H1 (cell line): Measurements from ENCODE around the gene DTX2. TPM values are rescaled to one million over a fixed set of nuclear protein-coding genes. Genes with fewer than 3 reads are reported as not detected.
"Not testable (repeated sequence)": the region's sequence is repeated elsewhere in the genome, so short reads cannot be mapped to it uniquely, and the experiment has no call there.

ENCODE experiments used
- CTCF ChIA-PET: fragments of 300-600 bp; sonication (Branson Sonifier 250); formaldehyde crosslinking; loops from one replicate; lab custom pipeline; 2021; ENCODE audit not compliant: partially characterized antibody; lab: Charles Lee
- POLR2A ChIA-PET: fragments of 300-600 bp; sonication (Branson Sonifier 250); formaldehyde crosslinking; loops from one replicate; lab custom pipeline; 2021; ENCODE audit warnings: inconsistent platforms; ENCODE audit not compliant: partially characterized antibody; lab: Charles Lee
- DNase-seq, 2 experiments: peaks; one replicate each; pipeline versions ENCODE4 v3.0.0 to v3.0.0-alpha.2; 2010 to 2022; ENCODE audit warnings: low spot score in 2 of 2, low read depth in 1 of 2, mixed read lengths in 1 of 2
- FAIRE-seq: peaks from 2 replicates; lab custom pipeline; 2011; peaks lifted over from hg19 to GRCh38; lab: Jason Lieb, UNC
- H2AFZ ChIP-seq: 2 replicates; pipeline ENCODE4 v1.8.1; 2012; ENCODE audit warnings: low read length, inconsistent platforms
- H2AK5ac ChIP-seq: 2 replicates; pipeline ENCODE4 v1.6.1; 2013; ENCODE audit warnings: low read depth, low read length
- H2BK120ac ChIP-seq: replicated peaks from 2 replicates; pipeline ENCODE3; 2013; ENCODE audit warnings: low read depth, low read length, inconsistent platforms
- H2BK12ac ChIP-seq: 2 replicates; pipeline ENCODE4 v1.6.1; 2013; ENCODE audit warnings: low read depth, low read length
- H2BK15ac ChIP-seq: 2 replicates; pipeline ENCODE4 v1.6.1; 2013; ENCODE audit warnings: low read length
- H2BK20ac ChIP-seq: 2 replicates; pipeline ENCODE4 v1.6.1; 2013; ENCODE audit warnings: low read length
- H2BK5ac ChIP-seq: 2 replicates; pipeline ENCODE4 v1.6.1; 2013; ENCODE audit warnings: low read depth, low read length
- H3K14ac ChIP-seq: 2 replicates; pipeline ENCODE4 v1.6.1; 2013; ENCODE audit warnings: inconsistent platforms; ENCODE audit not compliant: insufficient read length
- H3K18ac ChIP-seq: 2 replicates; pipeline ENCODE4 v1.6.1; 2013; ENCODE audit warnings: low read length; ENCODE audit errors: extremely low read depth
- H3K23ac ChIP-seq: 2 replicates; pipeline ENCODE4 v1.6.1; 2013; ENCODE audit warnings: inconsistent platforms; ENCODE audit not compliant: insufficient read length
- H3K23me2 ChIP-seq: 2 replicates; pipeline ENCODE4 v1.6.1; 2013; ENCODE audit warnings: low read depth, low read length
- H3K27ac ChIP-seq: 2 replicates; pipeline ENCODE4 v1.6.1; 2011; ENCODE audit warnings: low read depth, low read length, inconsistent platforms
- H3K27me3 ChIP-seq, 4 experiments: replicated peaks in 1 of 4; 1 replicate in 1 of 4; 2 replicates in 3 of 4; pipeline versions ENCODE4 v1.6.1 to v1.8.1; 2011 to 2013; ENCODE audit warnings: low read length in 3 of 4, mild to moderate bottlenecking in 3 of 4, inconsistent platforms in 2 of 4, mixed read lengths in 2 of 4, moderate library complexity in 1 of 4; ENCODE audit not compliant: control insufficient read depth in 3 of 4, insufficient read depth in 3 of 4; ENCODE audit errors: extremely low read depth in 1 of 4
- H3K36me3 ChIP-seq, 4 experiments: 2 replicates each; pipeline versions ENCODE4 v1.6.1 to v1.8.1; 2011 to 2013; ENCODE audit warnings: mild to moderate bottlenecking in 4 of 4, low read length in 3 of 4, moderate library complexity in 2 of 4, control low read depth in 1 of 4, inconsistent platforms in 1 of 4; ENCODE audit not compliant: insufficient read depth in 4 of 4, control insufficient read depth in 2 of 4
- H3K4ac ChIP-seq: replicated peaks from 2 replicates; pipeline ENCODE3; 2013; ENCODE audit warnings: low read length, low read depth, mixed read lengths, inconsistent platforms; ENCODE audit not compliant: insufficient read length
- H3K4me1 ChIP-seq, 4 experiments: replicated peaks in 1 of 4; 1 replicate in 1 of 4; 2 replicates in 3 of 4; pipeline versions ENCODE4 v1.6.1 to v1.8.1; 2011 to 2013; ENCODE audit warnings: low read length in 3 of 4, inconsistent platforms in 2 of 4, mixed read lengths in 1 of 4; ENCODE audit not compliant: insufficient read depth in 4 of 4, control insufficient read depth in 3 of 4
- H3K4me2 ChIP-seq, 2 experiments: 2 replicates each; pipeline versions ENCODE4 v1.6.1 to v1.8.1; 2011 to 2013; ENCODE audit warnings: low read depth in 2 of 2, low read length in 2 of 2, control low read depth in 1 of 2, inconsistent platforms in 1 of 2, mild to moderate bottlenecking in 1 of 2; ENCODE audit not compliant: insufficient read depth in 1 of 2
- H3K4me3 ChIP-seq, 4 experiments: fragments of 200-600, 300-600 bp in 1 of 4; sonication (generic), shearing (Covaris generic), sonication (Bioruptor Twin) in 1 of 4; 2 replicates each; pipeline versions ENCODE4 v1.5.1 to v1.8.1; 2011 to 2016; ENCODE audit warnings: low read length in 4 of 4, low read depth in 3 of 4, control low read depth in 2 of 4, inconsistent platforms in 2 of 4, mild to moderate bottlenecking in 2 of 4, mixed read lengths in 1 of 4, moderate library complexity in 1 of 4; ENCODE audit not compliant: insufficient read depth in 2 of 4; ENCODE audit errors: extremely low read depth in 1 of 4
- H3K56ac ChIP-seq: replicated peaks from 2 replicates; pipeline ENCODE3; 2013; ENCODE audit warnings: low read depth, mild to moderate bottlenecking, mixed read lengths, low read length, inconsistent platforms; ENCODE audit not compliant: insufficient read length
- H3K79me1 ChIP-seq: 2 replicates; pipeline ENCODE4 v1.6.1; 2013; ENCODE audit warnings: low read depth, low read length, control low read depth
- H3K79me2 ChIP-seq, 2 experiments: 2 replicates each; pipeline versions ENCODE4 v1.6.1 to v1.8.1; 2012 to 2013; ENCODE audit warnings: low read length in 2 of 2, mild to moderate bottlenecking in 2 of 2, inconsistent platforms in 1 of 2; ENCODE audit not compliant: insufficient read depth in 2 of 2, control insufficient read depth in 1 of 2
- H3K9ac ChIP-seq, 4 experiments: replicated peaks in 1 of 4; 1 replicate in 1 of 4; 2 replicates in 3 of 4; pipeline versions ENCODE4 v1.6.1 to v1.8.1; 2011 to 2013; ENCODE audit warnings: low read depth in 3 of 4, low read length in 3 of 4, control low read depth in 2 of 4, mild to moderate bottlenecking in 2 of 4, moderate library complexity in 2 of 4, inconsistent platforms in 1 of 4; ENCODE audit errors: extremely low read depth in 1 of 4
- H3K9me3 ChIP-seq, 2 experiments: 2 replicates each; pipeline versions ENCODE4 v1.6.1 to v1.8.1; 2012 to 2013; ENCODE audit warnings: mild to moderate bottlenecking in 2 of 2, moderate library complexity in 2 of 2, control low read depth in 1 of 2, inconsistent platforms in 1 of 2, low read depth in 1 of 2, low read length in 1 of 2, mixed read lengths in 1 of 2; ENCODE audit not compliant: insufficient read depth in 2 of 2
- H4K20me1 ChIP-seq, 2 experiments: replicated peaks in 1 of 2; 2 replicates each; pipeline versions ENCODE3 to v1.8.1; 2011 to 2013; ENCODE audit warnings: inconsistent platforms in 2 of 2, low read length in 2 of 2, mild to moderate bottlenecking in 1 of 2; ENCODE audit not compliant: insufficient read depth in 2 of 2, control insufficient read depth in 1 of 2
- H4K5ac ChIP-seq: 2 replicates; pipeline ENCODE4 v1.6.1; 2013; ENCODE audit warnings: low read length, low read depth, mixed read lengths, inconsistent platforms; ENCODE audit not compliant: insufficient read length
- H4K8ac ChIP-seq: 2 replicates; pipeline ENCODE4 v1.8.0; 2013; ENCODE audit warnings: mild to moderate bottlenecking, moderate library complexity, low read length, inconsistent platforms; ENCODE audit not compliant: insufficient read depth; ENCODE audit errors: extremely low read depth
- H4K91ac ChIP-seq: replicated peaks from 2 replicates; pipeline ENCODE3; 2013; ENCODE audit warnings: low read length, mixed read lengths, inconsistent platforms; ENCODE audit not compliant: insufficient read length
- WGBS, 2 experiments: shearing (Covaris generic) in 1 of 2; methylation state at CpG; one replicate each; pipeline versions ENCODE4 v1.1.6 to v1.1.7; 2013 to 2015; ENCODE audit warnings: low lambda C conversion rate in 2 of 2, mixed read lengths in 2 of 2, inconsistent platforms in 1 of 2, low coverage in 1 of 2, missing lambda C conversion rate in 1 of 2; ENCODE audit not compliant: insufficient replicate concordance in 2 of 2, insufficient coverage in 1 of 2, insufficient read length in 1 of 2; ENCODE audit errors: extremely low coverage in 1 of 2, missing lambda C conversion rate in 1 of 2; 5-methylcytosine and 5-hydroxymethylcytosine counted together
- polyA plus RNA-seq, 7 experiments: library from polyadenylated mRNA; depleted of rRNA in 3 of 7; stranded (reverse) in 5 of 7; unstranded in 2 of 7; fragments of >200 nt in 5 of 7; fragments of 200-250 nt in 2 of 7; gene quantifications; 1 replicate in 5 of 7; 2 replicates in 1 of 7; 4 replicates in 1 of 7; pipeline versions ENCODE4 v1.2.1 to v1.2.3, GENCODE V29; 2011 to 2013; ENCODE audit warnings: missing spikeins in 2 of 7, mixed read lengths in 2 of 7
- total RNA-seq: library from RNA; stranded (reverse); fragmentation: NEBNext Ultra II Directional; extraction: Animal tissue kit (Norgen Biotek cat#: 25700); gene quantifications from 2 replicates; pipeline ENCODE4 v1.2.1, GENCODE V29; 2021

The DTX2 gene
- total and polyA plus RNA-seq, 2 of the 8 experiments (the other 6 are each of a cell fraction or from before 2014, with no cell fraction given): 37.4 to 59.1 TPM

- CTCF ChIA-PET, H3K23me2 ChIP-seq, H3K9ac ChIP-seq, H4K8ac ChIP-seq, H3K27ac ChIP-seq, H2BK20ac ChIP-seq, H4K20me1 ChIP-seq, H3K9me3 ChIP-seq, H3K79me2 ChIP-seq, H3K23ac ChIP-seq, DNase-seq, H2BK120ac ChIP-seq, FAIRE-seq, H2BK15ac ChIP-seq, H2AFZ ChIP-seq, POLR2A ChIA-PET, H3K4me3 ChIP-seq, H3K79me1 ChIP-seq, H2AK5ac ChIP-seq, H3K4me2 ChIP-seq, H3K56ac ChIP-seq, H2BK12ac ChIP-seq, H3K18ac ChIP-seq, H2BK5ac ChIP-seq, H3K36me3 ChIP-seq, H3K4me1 ChIP-seq, H3K14ac ChIP-seq, H4K91ac ChIP-seq, H3K27me3 ChIP-seq, H4K5ac ChIP-seq, H3K4ac ChIP-seq: not testable (repeated sequence)
- no CpG with 5 or more reads among the region's 10 CpGs for WGBS, 2 experiments
These were observed 37.2 kb downstream of the DTX2 start for GRCh38 chr7:76498583-76499200.
